ENCODE measurements around the gene KRTAP1-4. TPM values are rescaled to one million over a fixed set of nuclear protein-coding genes. Genes with fewer than 3 reads are reported as not detected.

Gene KRTAP1-4
- total RNA-seq, 1 donor from 2014 or later: not detected

DNA sequence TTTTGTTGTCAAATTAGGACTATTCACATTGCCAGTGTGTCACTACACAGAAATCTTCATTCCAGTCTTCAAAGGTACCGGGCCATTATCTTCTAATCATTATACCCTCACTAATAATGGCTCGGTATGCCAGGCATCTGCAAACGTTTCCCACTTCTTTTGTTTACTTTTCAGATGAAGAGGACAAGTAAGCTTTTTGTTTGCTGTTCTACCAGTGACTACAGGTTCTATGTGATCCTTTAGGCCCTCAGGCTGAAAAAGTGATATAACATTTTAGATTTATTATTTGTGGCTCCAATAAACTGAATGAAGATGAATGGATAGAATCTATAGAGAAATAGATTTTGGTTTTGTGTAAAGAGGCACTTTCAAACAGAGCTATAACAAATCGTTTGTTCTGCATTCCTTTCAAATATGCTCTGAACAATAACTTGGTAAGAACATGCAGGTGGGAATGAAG is 20.7 kb downstream of the KRTAP1-4 start:
- H3K4me3 Mint-ChIP-seq (ENCODE audit: unreplicated experiment): no peak overlapping the region
- TF ChIP-seq CTCF (IDR thresholded peaks at IDR 0.05): no peak
- peaks cover 4% of the 10 kb centered on the region for H3K4me1 Mint-ChIP-seq (ENCODE audit: low read depth)
- H3K27ac Mint-ChIP-seq (ENCODE audit: unreplicated experiment): no peak overlapping the region
- H3K9me3 Mint-ChIP-seq (ENCODE audit: low read depth): no peaks in the 10 kb centered on the region
- H3K27me3 Mint-ChIP-seq (ENCODE audit: low read depth): peaks cover 2% of the 10 kb centered on the region
- no peak for DNase-seq (ENCODE audit: low spot score)
- H3K36me3 Mint-ChIP-seq (ENCODE audit: low read depth): no peaks in the 10 kb centered on the region

GRCh38 chr17:41008811-41009210 is 21.2 kb downstream of the KRTAP1-4 start, which contains the start of gene KRTAP3-1:
KRTAP3-1 (minus strand) TSS chr17:41009128; CDS start chr17:41009074, 54 bp downstream.
- H3K9me3 Mint-ChIP-seq (ENCODE audit: low read depth): no peaks in the 10 kb centered on the region
- peaks cover 4% of the 10 kb centered on the region for H3K4me1 Mint-ChIP-seq (ENCODE audit: low read depth)
- H3K27me3 Mint-ChIP-seq (ENCODE audit: low read depth): peaks cover 2% of the 10 kb centered on the region
- no peak for TF ChIP-seq CTCF (IDR thresholded peaks at IDR 0.05)
- no peak for DNase-seq (ENCODE audit: low spot score)
- H3K4me3 Mint-ChIP-seq (ENCODE audit: unreplicated experiment): no peak within 1 kb of the TSS
- H3K36me3 Mint-ChIP-seq (ENCODE audit: low read depth): no peaks in the 10 kb centered on the region
- no peak within 1 kb of the TSS for H3K27ac Mint-ChIP-seq (ENCODE audit: unreplicated experiment)

GRCh38 chr17:41004397-41004796 is 25.6 kb downstream of the KRTAP1-4 start:
- H3K27me3 Mint-ChIP-seq (ENCODE audit: low read depth): peaks cover 2% of the 10 kb centered on the region
- no peaks in the 10 kb centered on the region for H3K36me3 Mint-ChIP-seq (ENCODE audit: low read depth)
- H3K4me1 Mint-ChIP-seq (ENCODE audit: low read depth): peaks cover 3% of the 10 kb centered on the region
- no peak for DNase-seq (ENCODE audit: low spot score)
- H3K9me3 Mint-ChIP-seq (ENCODE audit: low read depth): no peaks in the 10 kb centered on the region
- H3K4me3 Mint-ChIP-seq (ENCODE audit: unreplicated experiment): no peak overlapping the region
- H3K27ac Mint-ChIP-seq (ENCODE audit: unreplicated experiment): no peak overlapping the region
- no peak for TF ChIP-seq CTCF (IDR thresholded peaks at IDR 0.05)

DNA sequence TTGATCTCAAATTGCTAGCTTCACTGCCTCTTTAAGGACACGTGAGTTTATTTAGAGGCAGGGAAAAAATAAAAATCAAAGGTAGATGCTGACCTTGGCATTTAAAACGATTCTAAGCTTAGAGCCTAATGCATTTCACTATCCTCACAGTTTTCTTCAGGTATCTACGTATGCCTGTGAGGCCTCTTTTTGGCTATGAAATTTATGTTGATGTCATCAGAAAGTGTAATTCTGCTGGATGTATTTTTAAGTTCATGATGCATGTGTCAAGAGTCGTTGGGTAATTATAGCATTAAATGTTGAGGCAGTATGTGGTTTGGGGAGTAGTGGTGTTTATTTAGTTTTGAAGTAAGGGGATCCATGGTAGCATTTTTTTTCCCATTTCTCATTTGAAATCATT is 26.1 kb downstream of the KRTAP1-4 start:
- no peak for TF ChIP-seq CTCF (IDR thresholded peaks at IDR 0.05)
- Mint-ChIP-seq H3K4me3 (ENCODE audit: unreplicated experiment) (no peak overlapping the region), H3K27ac (ENCODE audit: unreplicated experiment) (no peak overlapping the region), H3K36me3 (ENCODE audit: low read depth) (no peaks in the 10 kb centered on the region), H3K27me3 (ENCODE audit: low read depth) (peaks cover 2% of the 10 kb centered on the region), H3K4me1 (ENCODE audit: low read depth) (peaks cover 3% of the 10 kb centered on the region), H3K9me3 (ENCODE audit: low read depth) (no peaks in the 10 kb centered on the region)
- DNase-seq (ENCODE audit: low spot score): no peak

- Mint-ChIP-seq H3K36me3 (ENCODE audit: low read depth) (no peaks in the 10 kb centered on the region), H3K4me1 (ENCODE audit: low read depth) (peaks cover 3% of the 10 kb centered on the region), H3K27ac (ENCODE audit: unreplicated experiment) (no peak overlapping the region), H3K9me3 (ENCODE audit: low read depth) (no peaks in the 10 kb centered on the region), H3K27me3 (ENCODE audit: low read depth) (peaks cover 2% of the 10 kb centered on the region), H3K4me3 (ENCODE audit: unreplicated experiment) (no peak overlapping the region)
- no peak for DNase-seq (ENCODE audit: low spot score)
- TF ChIP-seq CTCF (IDR thresholded peaks at IDR 0.05): no peak
These were observed 27.2 kb downstream of the KRTAP1-4 start for GRCh38 chr17:41002814-41003213.

Measured in chondrocyte (in vitro differentiated cells).